Measurements from ENCODE around the gene NCBP2L. TPM values are rescaled to one million over a fixed set of nuclear protein-coding genes. Genes with fewer than 3 reads are reported as not detected.
A peak's percentile ranks its signal among the peaks of the same experiment; 100 is the strongest.

NCBP2L gene
- total RNA-seq, 2 donors from 2014 or later = not detected

DNA sequence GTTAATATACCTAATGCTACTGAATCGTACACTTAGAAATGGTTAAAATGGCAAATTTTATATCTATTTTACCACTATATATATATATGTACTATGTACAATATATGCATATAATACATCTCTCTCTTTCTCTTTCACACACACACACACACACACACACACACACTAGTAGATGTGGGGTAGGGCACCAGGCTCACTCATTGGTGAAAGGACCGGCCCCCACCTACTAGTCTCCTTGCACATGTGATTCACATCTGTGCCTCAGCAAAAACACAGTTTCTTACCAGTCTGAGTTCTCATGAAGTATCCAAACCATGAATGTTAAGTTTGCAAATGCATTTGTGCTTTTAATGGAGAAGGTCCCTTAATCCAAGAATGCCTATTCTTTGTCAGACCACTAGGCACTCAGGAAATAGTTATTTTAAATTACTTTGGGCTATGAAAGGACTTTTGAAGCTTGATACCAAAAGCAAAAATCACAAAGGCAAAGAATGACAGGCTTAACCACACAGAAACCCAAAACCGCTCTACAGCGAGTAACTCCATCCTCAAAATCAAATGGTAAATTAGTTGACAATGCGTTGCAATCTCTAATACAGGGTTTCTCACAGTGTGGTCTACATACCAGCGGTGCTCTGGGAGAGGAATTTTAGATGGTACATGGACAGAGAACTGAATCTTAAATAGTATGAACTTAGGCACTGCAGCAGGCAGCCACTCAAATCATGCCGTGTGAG is 7.8 kb upstream of the NCBP2L start:
- no peak for DNase-seq (ENCODE audit: low spot score)
- Histone ChIP-seq H3K27ac (no peak overlapping the region), H3K36me3 (no peaks in the 10 kb centered on the region), H3K4me1 (ENCODE audit: control insufficient read depth in 1 of 2, low read depth in 2 of 2) (peaks cover 0 to 5% of the 10 kb centered on the region in 2 donors), H3K9me3 (no peaks in the 10 kb centered on the region), H3K27me3 (replicated peaks; ENCODE audit: insufficient read depth) (no peaks in the 10 kb centered on the region), H3K4me3 (no peak overlapping the region)
- ATAC-seq (ENCODE audit: insufficient number of reproducible peaks, low FRiP score, low read depth) = no peak
- TF ChIP-seq, protein P1, sequence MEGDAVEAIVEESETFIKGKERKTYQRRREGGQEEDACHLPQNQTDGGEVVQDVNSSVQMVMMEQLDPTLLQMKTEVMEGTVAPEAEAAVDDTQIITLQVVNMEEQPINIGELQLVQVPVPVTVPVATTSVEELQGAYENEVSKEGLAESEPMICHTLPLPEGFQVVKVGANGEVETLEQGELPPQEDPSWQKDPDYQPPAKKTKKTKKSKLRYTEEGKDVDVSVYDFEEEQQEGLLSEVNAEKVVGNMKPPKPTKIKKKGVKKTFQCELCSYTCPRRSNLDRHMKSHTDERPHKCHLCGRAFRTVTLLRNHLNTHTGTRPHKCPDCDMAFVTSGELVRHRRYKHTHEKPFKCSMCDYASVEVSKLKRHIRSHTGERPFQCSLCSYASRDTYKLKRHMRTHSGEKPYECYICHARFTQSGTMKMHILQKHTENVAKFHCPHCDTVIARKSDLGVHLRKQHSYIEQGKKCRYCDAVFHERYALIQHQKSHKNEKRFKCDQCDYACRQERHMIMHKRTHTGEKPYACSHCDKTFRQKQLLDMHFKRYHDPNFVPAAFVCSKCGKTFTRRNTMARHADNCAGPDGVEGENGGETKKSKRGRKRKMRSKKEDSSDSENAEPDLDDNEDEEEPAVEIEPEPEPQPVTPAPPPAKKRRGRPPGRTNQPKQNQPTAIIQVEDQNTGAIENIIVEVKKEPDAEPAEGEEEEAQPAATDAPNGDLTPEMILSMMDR (IDR thresholded peaks at IDR 0.05) = no peak

- ATAC-seq (ENCODE audit: insufficient number of reproducible peaks, low FRiP score, low read depth) (no peak), DNase-seq (ENCODE audit: low spot score) (no peak)
- Histone ChIP-seq H3K27me3 (replicated peaks; ENCODE audit: insufficient read depth) (no peaks in the 10 kb centered on the region), H3K9me3 (no peaks in the 10 kb centered on the region), H3K27ac (no peak overlapping the region), H3K4me1 (ENCODE audit: control insufficient read depth in 1 of 2, low read depth in 2 of 2) (peaks cover 0 to 7% of the 10 kb centered on the region in 2 donors), H3K36me3 (no peaks in the 10 kb centered on the region), H3K4me3 (no peak overlapping the region)
- TF ChIP-seq, protein P1 (IDR thresholded peaks at IDR 0.05) = no peak
These were observed 4.3 kb upstream of the NCBP2L start for GRCh38 chrX:107773206-107773605.

DNA sequence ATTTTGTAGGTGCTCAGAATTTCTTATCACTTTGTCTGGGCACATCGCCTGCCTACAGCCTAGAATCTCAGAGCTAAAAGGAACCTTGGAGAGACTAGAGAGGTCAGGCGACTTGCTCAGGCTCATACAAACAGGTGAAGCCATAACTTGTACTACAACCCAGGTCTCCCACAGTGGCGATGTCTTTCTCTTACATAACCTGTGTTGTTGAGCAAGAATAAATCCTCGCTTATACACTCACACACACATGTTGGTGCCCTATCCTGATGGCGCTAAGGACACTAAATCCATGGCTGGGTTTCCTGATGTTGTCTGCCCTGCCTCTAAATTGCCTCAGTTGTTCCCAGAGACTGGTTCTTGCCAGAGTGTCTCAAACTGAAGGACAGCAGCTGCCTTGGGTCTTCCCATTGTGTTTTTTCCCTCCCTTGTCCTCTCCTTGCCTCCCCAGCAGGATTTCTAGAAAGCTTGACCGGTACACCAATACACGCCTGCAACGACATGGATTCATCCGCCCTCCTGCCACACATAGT is 3.6 kb upstream of the NCBP2L start:
- Histone ChIP-seq H3K27ac (no peak overlapping the region), H3K4me3 (peak overlapping the region; percentile 81), H3K36me3 (no peaks in the 10 kb centered on the region), H3K9me3 (no peaks in the 10 kb centered on the region), H3K4me1 (ENCODE audit: control insufficient read depth in 1 of 2, low read depth in 2 of 2) (peaks cover 0 to 7% of the 10 kb centered on the region in 2 donors), H3K27me3 (replicated peaks; ENCODE audit: insufficient read depth) (no peaks in the 10 kb centered on the region)
- ATAC-seq (ENCODE audit: insufficient number of reproducible peaks, low FRiP score, low read depth) (no peak), DNase-seq (ENCODE audit: low spot score) (no peak)
- TF ChIP-seq, protein P1 (IDR thresholded peaks at IDR 0.05) = no peak

DNA sequence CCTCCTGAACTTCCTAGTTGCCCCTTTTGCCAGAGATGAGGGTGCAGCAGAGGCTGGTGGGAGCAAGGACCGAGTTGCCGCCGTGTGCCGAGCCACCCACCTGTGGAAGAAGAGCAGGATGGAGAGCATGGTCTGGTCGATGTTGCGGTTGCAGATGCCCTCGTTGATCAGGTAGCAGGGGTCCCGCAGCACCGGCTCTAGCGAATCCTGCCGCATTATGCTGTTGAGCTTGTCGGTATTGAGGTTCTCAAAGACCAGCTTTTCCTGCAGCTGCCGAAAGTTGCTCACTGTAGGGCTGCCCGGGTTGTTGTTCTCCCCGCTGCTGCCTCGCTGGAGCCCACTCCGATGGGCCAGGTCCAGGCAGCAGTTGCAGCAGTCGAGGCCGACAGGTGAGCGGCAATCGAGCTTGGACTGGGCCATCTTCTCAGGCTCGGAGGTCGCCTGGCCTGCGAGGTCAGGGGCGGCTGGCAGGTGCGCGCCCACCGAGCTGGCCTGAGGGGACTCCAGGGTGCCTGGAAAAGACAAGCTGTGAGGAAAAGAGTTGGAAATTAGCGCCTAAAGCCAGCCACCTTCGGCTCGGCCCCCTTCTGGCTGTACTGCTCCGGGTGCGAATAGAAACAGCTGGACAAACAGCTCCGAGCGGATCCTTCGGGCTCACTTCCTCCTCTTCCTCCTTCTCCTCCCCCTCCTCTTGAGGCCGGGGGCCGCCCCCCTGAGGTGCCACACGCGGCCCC is 2.4 kb upstream of the NCBP2L start:
- no peak for DNase-seq (ENCODE audit: low spot score)

More for the DNA sequence above, 2.4 kb upstream of the NCBP2L start:
- no peaks in the 10 kb centered on the region for H3K9me3 ChIP-seq
- H3K4me1 ChIP-seq (ENCODE audit: control insufficient read depth in 1 of 2, low read depth in 2 of 2) = peaks cover 0 to 7% of the 10 kb centered on the region in 2 donors
- H3K27ac ChIP-seq = peak overlapping the region; percentile 78 to 87
- no peaks in the 10 kb centered on the region for H3K36me3 ChIP-seq
- no peak for ATAC-seq (ENCODE audit: insufficient number of reproducible peaks, low FRiP score, low read depth)
- TF ChIP-seq, protein P1 (IDR thresholded peaks at IDR 0.05) = no peak
- no peaks in the 10 kb centered on the region for H3K27me3 ChIP-seq (replicated peaks; ENCODE audit: insufficient read depth)
- peak overlapping the region; percentile 81 for H3K4me3 ChIP-seq
